Lung (tissue), 12 donors: ENCODE data around the gene CSNK2A1. TPM values are rescaled to one million over a fixed set of nuclear protein-coding genes. Genes with fewer than 3 reads are reported as not detected.

ENCODE experiments used
- ATAC-seq: fragments of 200-7000 bp; cut with Tn5 transposase; one replicate; pipeline ENCODE4 v1.9.1; 2020; ENCODE audit warnings: moderate number of reproducible peaks; ENCODE audit not compliant: insufficient read depth, low FRiP score
- DNase-seq, 3 donors: peaks; one replicate each; pipeline ENCODE4 v3.0.0-alpha.2; 2013 to 2017
- H3K27ac ChIP-seq, 2 donors: one replicate each; pipeline ENCODE4 v1.5.1; 2013; ENCODE audit warnings: mild to moderate bottlenecking in 2 of 2, moderate library complexity in 2 of 2, control low read depth in 1 of 2, inconsistent platforms in 1 of 2, low read depth in 1 of 2, low read length in 1 of 2
- H3K27me3 ChIP-seq, 3 donors: one replicate each; pipeline ENCODE4 v1.5.1; 2013; ENCODE audit warnings: low read length in 2 of 3; ENCODE audit not compliant: control insufficient read depth in 3 of 3, insufficient read depth in 3 of 3
- H3K36me3 ChIP-seq, 4 donors: one replicate each; pipeline ENCODE4 v1.5.1; 2013; ENCODE audit warnings: low read length in 4 of 4, mild to moderate bottlenecking in 1 of 4, moderate library complexity in 1 of 4; ENCODE audit not compliant: control insufficient read depth in 4 of 4, insufficient read depth in 4 of 4
- H3K4me1 ChIP-seq, 5 donors: one replicate each; pipeline ENCODE4 v1.5.1; 2013; ENCODE audit warnings: low read length in 5 of 5, mild to moderate bottlenecking in 2 of 5, moderate library complexity in 1 of 5; ENCODE audit not compliant: control insufficient read depth in 5 of 5, insufficient read depth in 5 of 5
- H3K4me3 ChIP-seq: one replicate; pipeline ENCODE4 v1.5.1; 2013; ENCODE audit warnings: mild to moderate bottlenecking, control low read depth, moderate library complexity
- H3K9ac ChIP-seq, 2 donors: one replicate each; pipeline ENCODE4 v1.5.1; 2013; ENCODE audit warnings: low read length in 2 of 2, control low read depth in 1 of 2; ENCODE audit not compliant: insufficient read depth in 1 of 2
- H3K9me3 ChIP-seq, 4 donors: one replicate each; pipeline ENCODE4 v1.5.1; 2013; ENCODE audit warnings: low read length in 3 of 4, mild to moderate bottlenecking in 1 of 4, moderate library complexity in 1 of 4; ENCODE audit not compliant: control insufficient read depth in 4 of 4, insufficient read depth in 3 of 4
- WGBS, 2 donors: extraction: QIAGEN DNeasy Blood & Tissue Kit; methylation state at CpG; one replicate each; pipeline ENCODE4 v1.1.7; 2013; 5-methylcytosine and 5-hydroxymethylcytosine counted together
- polyA plus RNA-seq, 2 donors: library from polyadenylated mRNA; stranded (reverse); fragments of 200-250 nt; gene quantifications; one replicate each; pipeline ENCODE4 v1.2.1, GENCODE V29; 2013
- total RNA-seq, 2 donors: library from RNA; depleted of rRNA in 1 of 2; stranded (reverse); fragments of >200 nt in 1 of 2; gene quantifications; one replicate each; pipeline ENCODE4 v1.2.1, GENCODE V29; 2014 to 2021
- TF ChIP-seq, protein P1 (sequence below): IDR thresholded peaks from 2 replicates; pipeline ENCODE4 v1.5.1; 2012; ENCODE audit warnings: mild to moderate bottlenecking; ENCODE audit errors: control extremely low read depth, extremely low read depth
- donor health status: control.
- donor health status: control.
- donor health status: Bipolar disorder and iron deficiency.
- donor health status: healthy.
- donor health status: DM: yes; HTN: yes; CAD: no.

CSNK2A1 gene
- total and polyA plus RNA-seq, 4 donors: 20.5 to 186 (median 60.7) TPM

DNA sequence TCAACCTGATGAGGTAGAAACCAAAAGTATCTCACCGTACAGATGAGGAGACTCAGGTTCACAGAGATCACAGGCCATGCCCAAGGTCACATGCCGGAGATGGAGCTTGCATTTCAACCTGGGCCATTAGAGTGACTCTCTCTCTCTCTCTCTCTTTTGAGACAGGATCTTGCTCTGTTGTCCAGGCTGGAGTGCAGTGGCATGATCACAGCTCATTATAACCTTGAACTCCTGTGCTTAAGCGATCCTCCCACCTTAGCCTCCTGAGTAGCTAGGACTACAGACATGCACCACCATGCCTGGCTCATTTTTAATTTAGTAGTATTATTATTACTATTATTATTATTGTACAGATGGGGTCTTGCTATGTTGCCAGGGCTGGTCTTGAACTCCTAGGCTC lies 2.8 kb upstream of the CSNK2A1 start:
- TF ChIP-seq, protein P1, sequence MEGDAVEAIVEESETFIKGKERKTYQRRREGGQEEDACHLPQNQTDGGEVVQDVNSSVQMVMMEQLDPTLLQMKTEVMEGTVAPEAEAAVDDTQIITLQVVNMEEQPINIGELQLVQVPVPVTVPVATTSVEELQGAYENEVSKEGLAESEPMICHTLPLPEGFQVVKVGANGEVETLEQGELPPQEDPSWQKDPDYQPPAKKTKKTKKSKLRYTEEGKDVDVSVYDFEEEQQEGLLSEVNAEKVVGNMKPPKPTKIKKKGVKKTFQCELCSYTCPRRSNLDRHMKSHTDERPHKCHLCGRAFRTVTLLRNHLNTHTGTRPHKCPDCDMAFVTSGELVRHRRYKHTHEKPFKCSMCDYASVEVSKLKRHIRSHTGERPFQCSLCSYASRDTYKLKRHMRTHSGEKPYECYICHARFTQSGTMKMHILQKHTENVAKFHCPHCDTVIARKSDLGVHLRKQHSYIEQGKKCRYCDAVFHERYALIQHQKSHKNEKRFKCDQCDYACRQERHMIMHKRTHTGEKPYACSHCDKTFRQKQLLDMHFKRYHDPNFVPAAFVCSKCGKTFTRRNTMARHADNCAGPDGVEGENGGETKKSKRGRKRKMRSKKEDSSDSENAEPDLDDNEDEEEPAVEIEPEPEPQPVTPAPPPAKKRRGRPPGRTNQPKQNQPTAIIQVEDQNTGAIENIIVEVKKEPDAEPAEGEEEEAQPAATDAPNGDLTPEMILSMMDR: no peak
- Histone ChIP-seq H3K27me3 (peaks cover 0 to 16% (median 9%) of the 10 kb centered on the region in 3 donors), H3K27ac (no peak overlapping the region), H3K9me3 (no peaks in the 10 kb centered on the region), H3K4me1 (peaks cover 0 to 14% (median 6%) of the 10 kb centered on the region in 5 donors), H3K36me3 (no peaks in the 10 kb centered on the region), H3K4me3 (no peak overlapping the region), H3K9ac (no peak overlapping the region)
- ATAC-seq (no peak), DNase-seq (no peak)
- WGBS, 2 donors: 93 to 94% methylated on average over 3 of the region's 3 CpGs

DNA sequence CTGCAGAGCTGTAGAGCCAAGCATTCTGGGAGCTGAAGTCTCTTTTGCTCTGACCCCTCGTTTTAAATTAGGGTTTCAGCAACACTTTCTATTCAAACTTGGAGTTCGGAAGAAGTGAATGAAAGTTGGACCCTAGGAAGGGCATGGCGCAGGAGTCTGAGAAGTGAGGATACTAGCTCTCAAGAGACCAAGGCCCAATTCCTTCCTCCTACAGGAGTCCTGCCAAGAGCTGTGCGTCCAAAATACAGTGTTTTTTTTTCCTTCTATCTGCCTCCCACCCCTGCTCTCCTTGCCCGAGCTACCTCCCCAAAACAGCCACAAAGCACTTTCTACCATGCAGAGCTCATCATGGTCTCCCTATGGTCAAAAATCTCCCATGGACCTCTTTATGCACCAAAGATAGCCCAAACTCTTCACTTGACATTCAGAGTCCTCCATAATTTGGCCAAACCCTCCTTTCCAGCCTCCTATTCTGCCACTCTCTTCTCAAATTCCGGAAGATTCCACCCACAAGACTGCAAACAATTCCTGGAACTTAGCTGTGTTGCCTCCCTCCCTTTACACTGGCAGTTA lies 649 bp upstream of the CSNK2A1 start:
- no peak overlapping the region for H3K9ac ChIP-seq
- no peak overlapping the region for H3K4me3 ChIP-seq
- TF ChIP-seq, protein P1: no peak
- H3K36me3 ChIP-seq: peaks cover 0 to 2% (median under 1%) of the 10 kb centered on the region in 4 donors
- peaks cover 0 to 31% (median 6%) of the 10 kb centered on the region in 5 donors for H3K4me1 ChIP-seq
- peak overlapping the region in 1 of 2 donors; percentile 89 for H3K27ac ChIP-seq
- H3K27me3 ChIP-seq: peaks cover 0 to 11% (median 9%) of the 10 kb centered on the region in 3 donors
- H3K9me3 ChIP-seq: no peaks in the 10 kb centered on the region
- DNase-seq (no peak), ATAC-seq (no peak)
- 58 to 79% methylated on average over 6 of the region's 6 CpGs for WGBS, 2 donors

DNA sequence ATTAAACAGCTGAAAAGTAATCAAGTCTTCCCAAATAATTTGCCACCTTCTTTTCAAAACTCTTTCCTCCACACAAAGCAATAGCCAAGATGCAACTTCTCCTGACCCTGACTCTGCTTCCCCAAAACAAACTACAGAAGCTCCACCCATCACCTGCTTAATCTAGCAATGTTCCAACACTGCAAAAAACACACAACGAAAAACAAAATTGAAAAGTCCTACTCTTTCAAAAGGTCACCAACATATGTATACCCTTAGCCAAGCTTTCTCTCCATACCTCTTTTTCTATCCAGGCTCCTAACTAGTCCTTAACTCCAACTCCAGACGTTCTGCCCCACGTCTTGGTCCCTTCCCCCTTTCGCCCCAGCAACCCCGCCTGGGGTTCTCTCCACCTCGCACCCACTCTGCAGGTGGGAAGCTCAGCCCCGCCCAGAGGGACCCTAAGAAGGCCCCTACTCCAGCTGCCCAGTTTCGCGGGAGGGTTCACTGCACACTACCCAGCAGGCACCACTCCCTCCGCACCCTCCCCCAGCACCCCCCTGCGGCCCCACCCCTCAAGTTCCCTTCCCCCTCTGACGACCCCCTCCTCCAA lies 717 bp downstream of the CSNK2A1 start:
- Histone ChIP-seq H3K4me1 (peaks cover 0 to 42% (median 7%) of the 10 kb centered on the region in 5 donors), H3K9me3 (no peaks in the 10 kb centered on the region), H3K27me3 (peaks cover 0 to 11% (median 9%) of the 10 kb centered on the region in 3 donors), H3K36me3 (peaks cover 0 to 4% (median 1%) of the 10 kb centered on the region in 4 donors), H3K27ac (peak overlapping the region in 1 of 2 donors; percentile 89), H3K9ac (peak overlapping the region; percentile 64 to 77), H3K4me3 (peak overlapping the region; percentile 86)
- 0 to 2% methylated on average over 12 of the region's 12 CpGs for WGBS, 2 donors
- DNase-seq (peak in 2 of 3 donors; percentile 10 to 28), ATAC-seq (no peak)
- TF ChIP-seq, protein P1: no peak
